Spleen (tissue), 7 donors: Measurements from ENCODE around the gene CDCA5.

Experiments used
- CTCF ChIP-seq, 11 experiments: fragments of 200-600 bp in 7 of 11; fragments of 450-650 bp in 4 of 11; sonication (generic) in 4 of 11; IDR thresholded peaks in 8 of 11; conservative IDR thresholded peaks in 3 of 11; 1 replicate in 7 of 11; 2 replicates in 4 of 11; pipeline versions ENCODE4 v1.4.0 to v1.8.0; 2016 to 2021; ENCODE audit warnings: antibody characterized with exemption in 11 of 11, inconsistent platforms in 4 of 11, mild to moderate bottlenecking in 1 of 11
- POLR2A ChIP-seq, 3 donors: fragments of 450-650 bp; IDR thresholded peaks; one replicate each; pipeline ENCODE4 v1.5.1; 2017; ENCODE audit warnings: antibody characterized with exemption in 3 of 3, mild to moderate bottlenecking in 1 of 3
- POLR2AphosphoS5 ChIP-seq, 3 donors: sonication (generic); formaldehyde crosslinking; IDR thresholded peaks; one replicate each; pipeline ENCODE4 v1.5.1; 2017; ENCODE audit warnings: antibody characterized with exemption in 3 of 3
- donor health status: DM: no; HTN: no; CAD: no; lungs with moderate emphysema.
- donor health status: DM: no; HTN: no; CAD: no.
- donor health status: DM: no; HTN: no; CAD: no.

- TF ChIP-seq POLR2A (IDR thresholded peaks at IDR 0.05) (no peak), CTCF (IDR thresholded peaks at IDR 0.05 in 8 of 11, conservative IDR thresholded peaks at IDR 0.05 in 3 of 11) (no peak), POLR2AphosphoS5 (IDR thresholded peaks at IDR 0.05) (no peak)
Measured at GRCh38 chr11:65085446-65085845, 1.6 kb upstream of the CDCA5 start.
